Non-pigmented ciliary epithelial cell (primary cell): ENCODE results near the gene SPRTN.

Source experiments
- DNase-seq: peaks from one replicate; pipeline ENCODE4 v3.0.0-alpha.2; 2010; ENCODE audit warnings: low read depth

Gene SPRTN

GRCh38 chr1:231382426-231382825 lies 44.3 kb downstream of the SPRTN start:
- no peak for DNase-seq

GRCh38 chr1:231383159-231383860 lies 45.2 kb downstream of the SPRTN start:
- DNase-seq = no peak

- no peak for DNase-seq
Observed at GRCh38 chr1:231384696-231385415, 46.8 kb downstream of the SPRTN start.

- no peak for DNase-seq
Observed at GRCh38 chr1:231385416-231385748, 47.3 kb downstream of the SPRTN start.

- no peak for DNase-seq
Observed at GRCh38 chr1:231386466-231386865, 48.4 kb downstream of the SPRTN start.

- DNase-seq = no peak
Observed at GRCh38 chr1:231387770-231388669, 49.9 kb downstream of the SPRTN start.

GRCh38 chr1:231390071-231390470 lies 52.0 kb downstream of the SPRTN start:
- DNase-seq = no peak

- no peak for DNase-seq
Observed at GRCh38 chr1:231392389-231393131, 54.5 kb downstream of the SPRTN start.

GRCh38 chr1:231393668-231394067 lies 55.6 kb downstream of the SPRTN start:
- no peak for DNase-seq

- peak; percentile 92 for DNase-seq
Observed at GRCh38 chr1:231395076-231395997, 57.2 kb downstream of the SPRTN start.

- no peak for DNase-seq
Observed at GRCh38 chr1:231395998-231396390, 57.9 kb downstream of the SPRTN start.

- DNase-seq = no peak
Observed at GRCh38 chr1:231396643-231397042, 58.5 kb downstream of the SPRTN start.

GRCh38 chr1:231397886-231398671 lies 60.0 kb downstream of the SPRTN start:
- no peak for DNase-seq

GRCh38 chr1:231401478-231401877 lies 63.4 kb downstream of the SPRTN start:
- no peak for DNase-seq

GRCh38 chr1:231404318-231404717 lies 66.2 kb downstream of the SPRTN start:
- no peak for DNase-seq
